AG04450 (cell line): ENCODE data around the gene OVOL1. TPM values are rescaled to one million over a fixed set of nuclear protein-coding genes. Genes with fewer than 3 reads are reported as not detected.

Source experiments
- CTCF ChIA-PET: fragments of 300-600, 350-600 bp; formaldehyde crosslinking; extraction: SDS; loops from one replicate; lab custom pipeline; 2022; ENCODE audit warnings: antibody characterized with exemption, inconsistent platforms; lab: Charles Lee
- POLR2A ChIA-PET: fragments of 350-600 bp; formaldehyde crosslinking; extraction: SDS; loops from one replicate; lab custom pipeline; 2021; ENCODE audit warnings: antibody characterized with exemption, inconsistent platforms; lab: Yijun Ruan, JAX
- DNase-seq: peaks from one replicate; pipeline ENCODE4 v3.0.0-alpha.2; 2011; ENCODE audit warnings: low read depth, low spot score
- H3K27ac ChIP-seq: one replicate; pipeline ENCODE4 v1.5.1; 2012; ENCODE audit warnings: low read depth, low read length, control low read depth
- H3K27me3 ChIP-seq: one replicate; pipeline ENCODE4 v1.6.0; 2012; ENCODE audit warnings: low read length; ENCODE audit not compliant: control insufficient read depth, insufficient read depth
- H3K4me3 ChIP-seq: 2 replicates; pipeline ENCODE4 v1.5.1; 2011; ENCODE audit warnings: mild to moderate bottlenecking, low read depth, low read length, control low read depth
- H3K9me3 ChIP-seq: 2 replicates; pipeline ENCODE4 v1.5.1; 2012; ENCODE audit warnings: low read length; ENCODE audit not compliant: control insufficient read depth, insufficient read depth
- polyA plus RNA-seq: library from polyadenylated mRNA; depleted of rRNA; stranded (reverse); fragments of >200 nt; gene quantifications from 2 replicates; pipeline ENCODE4 v1.2.3, GENCODE V29; 2011
- TF ChIP-seq, protein P1 (sequence below): IDR thresholded peaks from 2 replicates; pipeline ENCODE4 v1.5.1; 2011; ENCODE audit warnings: low read depth, low read length, control low read depth, inconsistent platforms

The OVOL1 gene
- polyA plus RNA-seq, 1 experiment: not detected

- POLR2A ChIA-PET: no interaction called here
- Histone ChIP-seq H3K4me3 (no peak overlapping the region), H3K27me3 (peaks cover 65% of the 10 kb centered on the region), H3K27ac (no peak overlapping the region), H3K9me3 (no peaks in the 10 kb centered on the region; the same call in 1 of the 2 replicates)
- DNase-seq: no peak
- CTCF ChIA-PET: interaction anchor here (0.6 to 1.6 kb wide), 2 partner anchors 23 to 33 kb away, joined by 4 to 5 read pairs; no protein-coding TSS in a partner anchor
- TF ChIP-seq, protein P1, sequence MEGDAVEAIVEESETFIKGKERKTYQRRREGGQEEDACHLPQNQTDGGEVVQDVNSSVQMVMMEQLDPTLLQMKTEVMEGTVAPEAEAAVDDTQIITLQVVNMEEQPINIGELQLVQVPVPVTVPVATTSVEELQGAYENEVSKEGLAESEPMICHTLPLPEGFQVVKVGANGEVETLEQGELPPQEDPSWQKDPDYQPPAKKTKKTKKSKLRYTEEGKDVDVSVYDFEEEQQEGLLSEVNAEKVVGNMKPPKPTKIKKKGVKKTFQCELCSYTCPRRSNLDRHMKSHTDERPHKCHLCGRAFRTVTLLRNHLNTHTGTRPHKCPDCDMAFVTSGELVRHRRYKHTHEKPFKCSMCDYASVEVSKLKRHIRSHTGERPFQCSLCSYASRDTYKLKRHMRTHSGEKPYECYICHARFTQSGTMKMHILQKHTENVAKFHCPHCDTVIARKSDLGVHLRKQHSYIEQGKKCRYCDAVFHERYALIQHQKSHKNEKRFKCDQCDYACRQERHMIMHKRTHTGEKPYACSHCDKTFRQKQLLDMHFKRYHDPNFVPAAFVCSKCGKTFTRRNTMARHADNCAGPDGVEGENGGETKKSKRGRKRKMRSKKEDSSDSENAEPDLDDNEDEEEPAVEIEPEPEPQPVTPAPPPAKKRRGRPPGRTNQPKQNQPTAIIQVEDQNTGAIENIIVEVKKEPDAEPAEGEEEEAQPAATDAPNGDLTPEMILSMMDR: no peak
These were observed 7.0 kb downstream of the OVOL1 start for GRCh38 chr11:65793625-65794400.

DNA sequence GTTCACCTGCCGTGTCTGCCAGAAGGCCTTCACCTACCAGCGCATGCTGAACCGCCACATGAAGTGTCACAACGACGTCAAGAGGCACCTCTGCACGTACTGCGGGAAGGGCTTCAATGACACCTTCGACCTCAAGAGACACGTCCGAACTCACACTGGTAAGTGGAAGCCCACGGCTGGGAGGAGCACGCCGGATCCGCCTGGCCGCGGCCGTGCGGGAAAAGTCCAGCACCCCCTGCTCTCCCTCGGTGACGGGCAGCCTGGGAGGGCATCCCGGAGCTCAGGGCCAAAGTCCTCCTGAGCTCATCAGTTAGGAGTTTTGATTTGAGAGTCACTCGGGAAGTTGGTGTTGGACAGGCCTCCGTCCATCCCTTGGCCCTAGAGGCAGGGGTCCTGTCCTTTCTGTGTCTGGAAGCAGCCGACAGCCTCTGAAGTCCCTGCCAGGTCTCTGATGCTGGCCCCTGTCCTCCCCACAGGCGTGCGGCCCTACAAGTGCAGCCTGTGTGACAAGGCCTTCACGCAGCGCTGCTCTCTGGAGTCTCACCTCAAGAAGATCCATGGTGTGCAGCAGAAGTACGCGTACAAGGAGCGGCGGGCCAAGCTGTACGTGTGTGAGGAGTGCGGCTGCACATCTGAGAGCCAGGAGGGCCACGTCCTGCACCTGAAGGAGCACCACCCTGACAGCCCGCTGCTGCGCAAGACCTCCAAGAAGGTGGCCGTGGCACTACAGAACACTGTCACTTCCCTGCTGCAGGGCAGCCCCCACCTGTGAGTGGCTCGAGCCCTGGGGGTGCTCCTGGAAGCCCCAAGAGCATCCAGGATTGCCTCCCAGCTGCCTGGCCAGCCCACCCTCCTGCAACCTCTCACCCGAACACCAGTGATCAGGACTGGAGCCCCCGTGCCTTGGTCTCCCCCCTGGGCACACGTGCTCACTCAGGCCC lies 8.0 kb downstream of the OVOL1 start:
- no peak overlapping the region for H3K27ac ChIP-seq
- H3K9me3 ChIP-seq: no peaks in the 10 kb centered on the region; the same call in 1 of the 2 replicates
- POLR2A ChIA-PET: interaction anchor here (0.6 kb wide), 1 partner anchor 243 kb away, joined by 5 read pairs; no protein-coding TSS in a partner anchor
- no peak for DNase-seq
- TF ChIP-seq, protein P1: no peak
- H3K27me3 ChIP-seq: peaks cover 57% of the 10 kb centered on the region
- no peak overlapping the region for H3K4me3 ChIP-seq
- CTCF ChIA-PET: no interaction called here

DNA sequence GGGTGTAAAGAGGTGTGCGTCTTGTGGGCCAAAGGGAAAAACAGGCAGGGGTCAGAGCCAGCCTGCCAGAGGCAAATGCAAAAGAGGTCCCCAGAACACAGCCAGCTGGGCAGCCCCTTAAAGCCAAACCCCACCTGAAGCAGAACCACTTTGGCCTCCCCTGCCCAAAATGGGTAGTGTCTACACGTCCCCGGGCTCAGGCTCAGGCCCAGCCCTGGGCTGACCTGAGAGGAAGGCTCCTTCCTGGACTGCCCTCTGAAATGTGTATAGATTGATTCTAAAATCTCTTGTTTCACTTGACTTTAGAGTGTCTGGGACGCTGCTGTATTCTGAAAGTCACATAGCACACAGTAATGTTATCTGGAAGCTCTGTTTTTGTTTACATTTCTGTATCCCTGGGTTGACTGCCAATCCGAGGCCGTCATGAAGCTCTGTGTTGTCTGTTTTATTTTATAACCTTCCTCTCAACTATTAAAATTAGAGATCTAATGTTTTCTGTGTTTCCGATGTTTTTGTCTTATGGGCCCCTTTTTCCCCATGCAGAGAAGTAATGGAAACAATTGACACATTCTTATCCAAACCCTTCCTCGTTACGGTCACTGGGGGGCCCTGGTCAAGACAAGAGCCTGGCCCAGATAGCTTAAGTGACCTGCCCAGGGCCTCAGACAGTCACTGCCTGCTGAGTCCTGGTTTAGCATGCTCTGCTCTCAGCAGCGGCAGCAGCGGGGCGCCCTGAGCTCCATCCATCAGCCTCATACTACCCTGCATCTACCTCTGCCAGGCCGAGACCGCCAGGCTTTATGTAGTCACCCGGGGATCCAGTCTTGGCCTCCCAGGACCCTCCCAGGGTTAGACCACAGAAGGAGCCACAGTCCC lies 10.1 kb downstream of the OVOL1 start:
- no peaks in the 10 kb centered on the region for H3K9me3 ChIP-seq
- no peak overlapping the region for H3K27ac ChIP-seq
- no peak for DNase-seq
- no peak overlapping the region for H3K4me3 ChIP-seq
- TF ChIP-seq, protein P1: no peak
- CTCF ChIA-PET: interaction anchor here (0.7 to 0.9 kb wide), 2 partner anchors 17 to 28 kb away, joined by 3 to 5 read pairs; partner anchors contain the start of gene AP5B1
- POLR2A ChIA-PET: no interaction called here
- peaks cover 58% of the 10 kb centered on the region for H3K27me3 ChIP-seq

GRCh38 chr11:65797711-65798110 lies 10.8 kb downstream of the OVOL1 start:
- H3K9me3 ChIP-seq: no peaks in the 10 kb centered on the region
- H3K27ac ChIP-seq: no peak overlapping the region
- ChIA-PET POLR2A (no interaction called here), CTCF (no interaction called here)
- DNase-seq: no peak
- TF ChIP-seq, protein P1: no peak
- H3K4me3 ChIP-seq: no peak overlapping the region
- peaks cover 57% of the 10 kb centered on the region for H3K27me3 ChIP-seq
